Parathyroid adenoma (tissue), 2 donors: ENCODE results near the gene PKMYT1.

Source experiments
- H2AFZ ChIP-seq: fragments of 300-600 bp; sonication (generic); one replicate; pipeline ENCODE4 v1.7.0; 2017; ENCODE audit warnings: antibody characterized with exemption, mild to moderate bottlenecking
- H3K27ac ChIP-seq: fragments of 300-600 bp; sonication (generic); one replicate; pipeline ENCODE4 v1.7.0; 2017
- H3K27me3 ChIP-seq: fragments of 300-600 bp; sonication (generic); one replicate; pipeline ENCODE4 v1.7.0; 2017; ENCODE audit warnings: low read length; ENCODE audit not compliant: control insufficient read depth, insufficient read depth
- H3K36me3 ChIP-seq: fragments of 300-600 bp; sonication (generic); one replicate; pipeline ENCODE4 v1.7.0; 2017; ENCODE audit warnings: low read length; ENCODE audit not compliant: control insufficient read depth, insufficient read depth
- H3K4me1 ChIP-seq: fragments of 300-600 bp; sonication (generic); one replicate; pipeline ENCODE4 v1.7.0; 2017; ENCODE audit warnings: control low read depth
- H3K4me2 ChIP-seq: fragments of 300-600 bp; sonication (generic); one replicate; pipeline ENCODE4 v1.7.0; 2017; ENCODE audit warnings: low read length
- H3K4me3 ChIP-seq: fragments of 300-600 bp; sonication (generic); one replicate; pipeline ENCODE4 v1.7.0; 2017; ENCODE audit warnings: low read depth, low read length
- H3K79me2 ChIP-seq: fragments of 300-600 bp; sonication (generic); one replicate; pipeline ENCODE4 v1.7.0; 2017; ENCODE audit warnings: control low read depth
- H3K9ac ChIP-seq: fragments of 300-600 bp; sonication (generic); one replicate; pipeline ENCODE4 v1.7.0; 2017; ENCODE audit warnings: mild to moderate bottlenecking
- H3K9me3 ChIP-seq: fragments of 300-600 bp; sonication (generic); one replicate; pipeline ENCODE4 v1.7.0; 2017; ENCODE audit warnings: low read length; ENCODE audit not compliant: control insufficient read depth
- CTCF ChIP-seq: fragments of 300-600 bp; sonication (generic); IDR thresholded peaks from one replicate; pipeline ENCODE4 v1.7.0; 2017; ENCODE audit warnings: antibody characterized with exemption, mild to moderate bottlenecking
- donor health status: primary hyperparathyroidism.

Gene PKMYT1

GRCh38 chr16:3023669-3024478 lies 43.6 kb upstream of the PKMYT1 start, which contains the start of the genes HCFC1R1 and THOC6:
Gene HCFC1R1 (minus strand): TSS chr16:3023942. CDS start chr16:3023941, 1 bp downstream.
Gene THOC6 (plus strand): TSS chr16:3024035. CDS start chr16:3024327, 292 bp downstream.
- H3K27me3 ChIP-seq: no peaks in the 10 kb centered on the region
- TF ChIP-seq CTCF: no peak
- H3K27ac ChIP-seq: peak within 1 kb of the TSS; percentile 97
- H3K79me2 ChIP-seq: no peaks in the 10 kb centered on the region
- no peaks in the 10 kb centered on the region for H3K9me3 ChIP-seq
- H3K36me3 ChIP-seq: no peaks in the 10 kb centered on the region
- H3K4me2 ChIP-seq: peak within 1 kb of the TSS; percentile 99
- peak within 1 kb of the TSS; percentile 98 for H2AFZ ChIP-seq
- H3K4me1 ChIP-seq: peaks cover 15% of the 10 kb centered on the region
- H3K9ac ChIP-seq: peak within 1 kb of the TSS; percentile 54
- H3K4me3 ChIP-seq: peak within 1 kb of the TSS; percentile 92

GRCh38 chr16:3023415-3023668 lies 43.1 kb upstream of the PKMYT1 start:
- H3K27ac ChIP-seq: peak overlapping the region; percentile 97
- H3K9me3 ChIP-seq: no peaks in the 10 kb centered on the region
- H3K4me3 ChIP-seq: peak overlapping the region; percentile 92
- H3K4me1 ChIP-seq: peaks cover 15% of the 10 kb centered on the region
- no peaks in the 10 kb centered on the region for H3K27me3 ChIP-seq
- H3K9ac ChIP-seq: peak overlapping the region; percentile 54
- H3K4me2 ChIP-seq: peak overlapping the region; percentile 99
- TF ChIP-seq CTCF: no peak
- no peaks in the 10 kb centered on the region for H3K36me3 ChIP-seq
- H3K79me2 ChIP-seq: no peaks in the 10 kb centered on the region
- H2AFZ ChIP-seq: peak overlapping the region; percentile 98

- Histone ChIP-seq H3K9ac (peak overlapping the region; percentile 54), H3K9me3 (no peaks in the 10 kb centered on the region), H3K4me3 (peak overlapping the region; percentile 92), H3K4me1 (peaks cover 18% of the 10 kb centered on the region), H2AFZ (peak overlapping the region; percentile 98), H3K36me3 (no peaks in the 10 kb centered on the region), H3K4me2 (peak overlapping the region; percentile 99), H3K79me2 (no peaks in the 10 kb centered on the region), H3K27me3 (no peaks in the 10 kb centered on the region), H3K27ac (peak overlapping the region; percentile 97)
- TF ChIP-seq CTCF: no peak
Measured at GRCh38 chr16:3022684-3023414, 42.6 kb upstream of the PKMYT1 start.

- Histone ChIP-seq H3K79me2 (no peaks in the 10 kb centered on the region), H2AFZ (no peak overlapping the region), H3K9me3 (no peaks in the 10 kb centered on the region), H3K36me3 (no peaks in the 10 kb centered on the region), H3K4me2 (peak overlapping the region; percentile 99), H3K4me1 (peaks cover 18% of the 10 kb centered on the region), H3K27me3 (no peaks in the 10 kb centered on the region), H3K9ac (no peak overlapping the region), H3K27ac (peak overlapping the region; percentile 97), H3K4me3 (no peak overlapping the region)
- TF ChIP-seq CTCF: peak; percentile 7
Measured at GRCh38 chr16:3022208-3022683, 42.0 kb upstream of the PKMYT1 start.
